ENCODE measurements around the gene PRKG1.

The PRKG1 gene

GRCh38 chr10:51658000-51658399, 583.7 kb downstream of the PRKG1 start:
- no peak for TF ChIP-seq CTCF (IDR thresholded peaks at IDR 0.05; ENCODE audit: insufficient read depth, low read depth, low read length, missing control alignments)
- H3K4me3 ChIP-seq (ENCODE audit: low read depth, low read length), result no peak overlapping the region
- DNase-seq (ENCODE audit: low read depth), result no peak

GRCh38 chr10:51659344-51659743, 585.1 kb downstream of the PRKG1 start:
- TF ChIP-seq CTCF (IDR thresholded peaks at IDR 0.05; ENCODE audit: insufficient read depth, low read depth, low read length, missing control alignments), result no peak
- no peak overlapping the region for H3K4me3 ChIP-seq (ENCODE audit: low read depth, low read length)
- no peak for DNase-seq (ENCODE audit: low read depth)

- no peak for DNase-seq (ENCODE audit: low read depth)
- H3K4me3 ChIP-seq (ENCODE audit: low read depth, low read length), result no peak overlapping the region
These were observed 588.8 kb downstream of the PRKG1 start for GRCh38 chr10:51663086-51663485.

GRCh38 chr10:51666456-51666855, 592.2 kb downstream of the PRKG1 start:
- H3K4me3 ChIP-seq (ENCODE audit: low read depth, low read length), result no peak overlapping the region
- DNase-seq (ENCODE audit: low read depth), result no peak
- no peak for TF ChIP-seq CTCF (IDR thresholded peaks at IDR 0.05; ENCODE audit: insufficient read depth, low read depth, low read length, missing control alignments)

More at GRCh38 chr10:51663086-51663485, 588.8 kb downstream of the PRKG1 start:
- no peak for TF ChIP-seq CTCF (IDR thresholded peaks at IDR 0.05; ENCODE audit: insufficient read depth, low read depth, low read length, missing control alignments)

GRCh38 chr10:51667678-51668335, 593.5 kb downstream of the PRKG1 start:
- H3K4me3 ChIP-seq (ENCODE audit: low read depth, low read length), result no peak overlapping the region
- no peak for TF ChIP-seq CTCF (IDR thresholded peaks at IDR 0.05; ENCODE audit: insufficient read depth, low read depth, low read length, missing control alignments)
- DNase-seq (ENCODE audit: low read depth), result no peak

- TF ChIP-seq CTCF (IDR thresholded peaks at IDR 0.05; ENCODE audit: insufficient read depth, low read depth, low read length, missing control alignments), result no peak
- no peak for DNase-seq (ENCODE audit: low read depth)
- no peak overlapping the region for H3K4me3 ChIP-seq (ENCODE audit: low read depth, low read length)
These were observed 594.0 kb downstream of the PRKG1 start for GRCh38 chr10:51668336-51668689.

- TF ChIP-seq CTCF (IDR thresholded peaks at IDR 0.05; ENCODE audit: insufficient read depth, low read depth, low read length, missing control alignments), result no peak
- no peak overlapping the region for H3K4me3 ChIP-seq (ENCODE audit: low read depth, low read length)
- no peak for DNase-seq (ENCODE audit: low read depth)
These were observed 594.8 kb downstream of the PRKG1 start for GRCh38 chr10:51669041-51669440.
